ENCODE data around the gene TTYH1.
"Not testable (repeated sequence)": the region's sequence is repeated elsewhere in the genome, so short reads cannot be mapped to it uniquely, and the experiment has no call there.

Gene TTYH1

DNA sequence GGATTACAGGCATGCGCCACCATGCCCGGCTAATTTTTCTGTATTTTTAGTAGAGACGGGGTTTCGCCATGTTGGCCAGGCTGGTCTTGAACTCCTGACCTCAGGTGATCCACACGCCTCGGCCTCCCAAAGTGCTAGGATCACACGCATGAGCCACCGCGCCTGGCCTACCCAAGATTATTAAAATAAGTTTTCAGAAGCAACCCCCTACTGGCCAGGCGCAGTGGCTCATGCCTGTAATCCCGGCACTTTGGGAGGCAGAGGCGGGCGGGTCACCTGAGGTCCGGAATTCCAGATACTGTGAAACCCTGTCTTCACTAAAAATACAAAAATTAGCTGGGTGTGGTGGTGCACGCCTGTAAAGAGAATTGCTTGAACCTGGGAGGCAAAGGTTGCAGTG lies 31.1 kb downstream of the TTYH1 start:
- DNase-seq (ENCODE audit: low read depth), result not testable (repeated sequence)

DNA sequence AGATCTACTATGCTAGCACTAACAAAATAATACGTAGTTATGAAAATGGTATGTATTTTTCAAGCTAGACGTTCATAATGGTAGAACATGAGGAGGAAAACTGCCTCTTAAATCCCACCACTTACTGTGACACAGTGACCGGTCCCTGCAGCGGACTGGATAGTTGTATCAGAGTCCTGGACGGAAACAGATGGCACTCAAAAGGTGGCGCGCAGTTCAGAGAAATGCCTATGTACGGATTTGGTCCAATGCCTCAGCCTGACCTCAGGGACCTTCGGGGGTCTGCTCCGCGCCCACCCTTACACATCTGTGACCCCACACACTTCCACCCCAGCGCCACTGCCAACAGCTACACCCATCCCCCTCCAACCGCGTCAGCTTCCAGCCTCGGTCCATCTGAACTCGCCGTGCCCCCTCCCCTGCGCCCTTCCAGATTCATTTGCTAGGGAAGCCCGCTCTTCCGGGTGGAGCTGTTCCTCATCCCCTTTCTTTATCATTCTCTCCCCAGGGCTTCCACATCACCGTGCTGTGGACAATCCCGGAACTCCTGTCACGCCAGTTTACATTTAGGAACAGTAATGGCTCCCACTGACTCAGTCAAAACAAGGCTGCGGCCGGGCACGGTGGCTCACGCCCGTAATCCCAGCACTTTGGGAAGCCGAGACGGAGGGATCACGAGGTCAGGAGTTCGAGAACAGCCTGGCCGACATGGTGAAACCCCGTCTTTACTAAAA lies 32.9 kb downstream of the TTYH1 start:
- DNase-seq (ENCODE audit: low read depth), result no peak

DNA sequence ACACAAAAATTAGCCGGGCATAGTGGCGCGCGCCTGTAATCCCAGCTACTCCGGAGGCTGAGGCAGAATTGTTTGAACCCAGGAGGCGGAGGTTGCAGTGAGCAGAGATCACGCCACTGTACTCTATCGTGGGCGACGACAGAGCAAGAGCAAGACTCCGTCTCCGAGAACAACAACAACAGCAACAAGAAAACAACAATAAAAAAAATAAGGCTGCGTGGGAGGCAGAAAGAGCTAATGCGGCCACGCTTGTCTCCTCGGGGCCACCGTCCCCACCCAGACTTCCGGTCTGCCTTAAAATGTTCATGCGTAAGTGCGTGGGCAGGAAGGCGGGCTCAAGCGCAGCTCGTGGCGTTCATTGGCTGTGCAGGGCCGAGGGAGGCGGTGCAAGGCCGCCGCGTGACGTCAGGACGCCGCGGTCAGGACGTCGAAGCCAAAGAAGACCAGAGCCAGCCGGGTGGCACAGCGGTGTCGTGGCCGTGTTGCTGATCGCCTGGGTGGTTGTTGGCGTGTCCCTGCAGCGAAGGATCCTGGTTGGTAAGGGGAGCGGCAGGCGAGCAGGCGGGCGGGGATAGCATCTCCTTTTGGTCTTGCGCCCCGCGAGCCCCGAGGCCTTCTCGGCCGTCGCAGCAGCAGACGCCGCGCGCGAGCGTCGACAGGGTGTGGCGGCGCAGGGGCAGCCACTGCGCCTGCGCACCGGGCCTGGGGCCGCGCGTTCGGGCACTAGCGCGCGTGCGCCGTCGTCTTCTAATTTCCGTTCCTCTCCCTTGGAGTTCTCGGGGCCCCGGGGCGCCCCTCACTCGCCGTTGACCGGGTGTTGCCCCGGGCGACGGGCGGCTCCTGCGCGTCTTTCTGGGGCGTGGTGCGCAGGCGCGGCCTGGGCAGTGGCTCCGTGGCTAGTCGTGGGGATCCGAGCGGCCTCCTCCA lies 33.8 kb downstream of the TTYH1 start, which contains the start of gene LENG8:
Gene LENG8, plus strand, starts transcription at position 426 of the 927 bp plus-strand sequence. CDS start 2,146 bp downstream, outside the sequence.
- peak; percentile 92 for DNase-seq (ENCODE audit: low read depth)

DNA sequence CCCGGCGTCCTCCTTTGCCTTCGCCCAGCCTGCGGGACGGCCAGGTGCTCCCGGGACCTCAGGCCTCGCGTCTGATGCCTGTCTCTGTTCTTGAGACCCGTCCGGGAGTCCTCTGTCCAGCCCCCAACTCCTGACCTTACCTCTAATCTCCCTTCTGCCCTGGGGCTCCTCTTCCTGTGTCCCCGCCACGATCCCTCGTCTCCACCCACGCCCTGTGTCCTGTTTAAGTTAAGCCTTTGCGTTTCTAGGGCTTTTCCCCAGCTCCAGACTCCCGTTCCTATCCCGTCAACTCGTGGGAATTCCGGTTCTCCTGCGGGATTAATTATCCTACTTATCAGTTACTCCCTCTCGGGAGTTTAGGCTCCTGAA lies 34.4 kb downstream of the TTYH1 start:
- no peak for DNase-seq (ENCODE audit: low read depth)

DNA sequence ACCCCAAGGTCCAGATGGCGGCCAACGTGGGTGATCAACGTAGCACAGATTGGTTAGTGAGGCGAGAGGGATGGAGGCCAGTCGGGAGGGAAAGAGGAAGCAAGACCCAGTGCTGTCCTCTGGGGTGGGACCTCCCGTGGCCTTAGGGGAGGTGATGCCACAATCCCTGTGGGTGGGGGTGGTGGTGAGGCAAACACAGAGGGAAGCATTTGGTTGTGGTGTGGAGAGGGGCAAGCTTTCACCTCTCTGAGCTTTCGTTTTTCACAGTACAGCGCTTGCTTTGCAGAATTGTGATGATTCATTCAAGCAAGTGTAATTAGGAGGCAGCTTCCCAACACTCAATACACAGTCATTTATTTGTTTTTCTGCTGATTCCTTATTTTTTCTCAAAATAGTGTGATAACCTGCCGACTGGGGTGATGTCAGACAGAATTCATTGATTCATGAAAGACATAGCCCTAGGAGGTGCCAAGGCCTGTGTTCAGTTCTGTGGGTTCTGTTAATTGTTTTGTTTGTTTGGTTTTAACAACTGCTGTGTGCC lies 36.1 kb downstream of the TTYH1 start:
- DNase-seq (ENCODE audit: low read depth), result no peak

DNA sequence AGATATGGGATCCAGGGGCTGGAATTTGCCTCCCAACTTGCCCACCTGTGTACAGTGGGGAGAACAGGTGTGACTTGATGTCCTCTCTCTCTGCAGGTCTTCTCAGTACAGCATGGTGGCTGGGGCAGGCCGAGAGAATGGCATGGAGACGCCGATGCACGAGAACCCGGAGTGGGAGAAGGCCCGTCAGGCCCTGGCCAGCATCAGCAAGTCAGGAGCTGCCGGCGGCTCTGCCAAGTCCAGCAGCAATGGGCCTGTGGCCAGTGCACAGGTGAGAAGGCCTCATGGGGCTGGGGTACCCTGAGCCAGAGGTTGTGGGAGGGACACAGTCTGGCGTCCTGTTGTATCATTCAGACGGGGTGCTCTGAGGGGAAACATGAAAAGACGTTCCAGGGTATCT lies 36.7 kb downstream of the TTYH1 start:
- DNase-seq (ENCODE audit: low read depth), result no peak

DNA sequence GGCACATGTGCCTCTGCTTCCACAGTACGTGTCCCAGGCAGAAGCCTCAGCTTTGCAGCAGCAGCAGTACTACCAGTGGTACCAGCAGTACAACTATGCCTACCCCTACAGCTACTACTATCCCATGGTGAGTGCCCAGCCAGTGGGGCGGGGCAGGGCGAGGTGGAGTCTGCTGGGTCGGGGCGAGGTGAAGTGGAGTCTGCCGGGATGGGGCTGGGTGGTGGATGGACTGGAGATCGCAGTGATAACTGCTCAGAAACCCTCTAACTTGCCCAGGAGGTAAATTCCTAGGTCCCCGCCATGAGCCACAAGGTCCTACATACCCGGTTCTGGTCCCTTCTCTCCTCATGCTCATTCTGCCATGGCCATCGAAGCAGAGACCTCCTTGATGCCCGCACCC lies 37.4 kb downstream of the TTYH1 start:
- DNase-seq (ENCODE audit: low read depth), result no peak

DNA sequence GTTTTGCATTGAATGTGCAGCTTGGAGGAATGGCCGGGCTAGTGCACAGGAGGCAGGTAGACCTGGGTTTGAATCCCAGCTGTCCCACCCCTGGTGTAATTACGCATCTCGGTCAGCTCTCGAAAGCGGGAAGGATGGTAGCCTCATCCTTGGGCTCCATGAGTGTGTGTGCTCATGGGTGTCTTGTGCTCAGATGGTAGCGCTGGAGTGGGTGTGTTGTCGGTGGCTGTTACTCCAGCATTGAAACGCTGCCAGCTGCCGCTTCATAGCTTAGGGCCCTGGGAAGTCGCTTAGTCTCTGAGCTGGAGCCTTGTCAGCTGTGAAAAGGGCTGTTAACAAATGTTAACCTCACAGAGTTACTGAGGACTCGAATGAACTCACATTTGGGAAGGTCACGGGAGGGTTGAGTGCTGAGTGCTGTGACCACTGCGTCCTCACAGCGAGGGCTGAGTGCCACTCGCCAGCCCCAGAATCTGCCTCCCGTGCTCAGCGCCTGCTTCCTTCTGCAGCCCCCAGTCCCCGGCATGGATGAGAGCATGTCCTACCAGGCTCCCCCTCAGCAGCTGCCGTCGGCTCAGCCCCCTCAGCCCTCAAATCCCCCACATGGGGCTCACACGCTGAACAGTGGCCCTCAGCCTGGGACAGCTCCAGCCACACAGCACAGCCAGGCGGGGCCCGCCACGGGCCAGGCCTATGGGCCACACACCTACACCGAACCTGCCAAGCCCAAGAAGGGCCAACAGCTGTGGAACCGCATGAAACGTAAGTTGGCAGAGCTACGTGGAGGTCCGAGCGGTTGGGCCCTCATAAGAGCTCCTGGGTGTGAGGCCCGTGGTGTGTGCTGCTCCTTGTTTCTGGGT lies 38.9 kb downstream of the TTYH1 start:
- DNase-seq (ENCODE audit: low read depth), result no peak

DNA sequence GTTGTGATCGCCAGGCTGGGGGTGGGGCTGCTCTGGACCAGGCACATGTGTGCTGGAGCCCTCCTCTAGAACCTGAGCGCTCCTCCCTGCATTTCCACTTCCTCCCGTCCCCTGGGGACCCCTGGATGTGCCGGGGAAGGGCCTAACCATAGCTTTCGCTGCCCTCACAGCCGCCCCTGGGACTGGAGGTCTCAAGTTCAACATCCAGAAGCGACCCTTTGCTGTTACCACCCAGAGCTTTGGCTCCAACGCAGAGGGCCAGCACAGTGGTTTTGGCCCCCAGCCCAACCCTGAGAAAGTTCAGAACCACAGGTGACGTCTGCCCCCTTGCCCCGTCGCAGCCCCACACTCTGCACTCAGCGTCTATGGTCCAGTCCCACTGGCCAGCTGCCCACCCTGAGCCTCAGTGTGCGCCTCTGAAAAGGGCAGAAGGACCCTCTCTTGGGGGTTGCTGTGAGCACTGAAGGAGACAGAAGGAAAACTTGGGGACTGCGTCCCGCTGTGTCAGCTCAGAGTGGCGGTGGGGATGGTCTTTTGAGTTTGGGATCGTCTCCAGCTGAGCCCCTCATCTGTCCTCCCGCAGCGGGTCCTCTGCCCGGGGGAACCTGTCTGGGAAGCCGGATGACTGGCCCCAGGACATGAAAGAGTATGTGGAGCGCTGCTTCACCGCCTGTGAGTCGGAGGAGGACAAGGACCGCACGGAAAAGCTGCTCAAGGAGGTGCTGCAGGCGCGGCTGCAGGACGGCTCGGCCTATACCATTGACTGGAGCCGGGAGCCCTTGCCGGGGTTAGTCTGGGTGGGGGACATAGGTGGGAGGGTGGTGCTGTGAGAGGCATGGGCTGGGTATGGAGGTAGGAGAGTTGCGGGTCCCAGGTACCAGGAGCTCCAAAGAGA lies 39.8 kb downstream of the TTYH1 start:
- no peak for DNase-seq (ENCODE audit: low read depth)

DNA sequence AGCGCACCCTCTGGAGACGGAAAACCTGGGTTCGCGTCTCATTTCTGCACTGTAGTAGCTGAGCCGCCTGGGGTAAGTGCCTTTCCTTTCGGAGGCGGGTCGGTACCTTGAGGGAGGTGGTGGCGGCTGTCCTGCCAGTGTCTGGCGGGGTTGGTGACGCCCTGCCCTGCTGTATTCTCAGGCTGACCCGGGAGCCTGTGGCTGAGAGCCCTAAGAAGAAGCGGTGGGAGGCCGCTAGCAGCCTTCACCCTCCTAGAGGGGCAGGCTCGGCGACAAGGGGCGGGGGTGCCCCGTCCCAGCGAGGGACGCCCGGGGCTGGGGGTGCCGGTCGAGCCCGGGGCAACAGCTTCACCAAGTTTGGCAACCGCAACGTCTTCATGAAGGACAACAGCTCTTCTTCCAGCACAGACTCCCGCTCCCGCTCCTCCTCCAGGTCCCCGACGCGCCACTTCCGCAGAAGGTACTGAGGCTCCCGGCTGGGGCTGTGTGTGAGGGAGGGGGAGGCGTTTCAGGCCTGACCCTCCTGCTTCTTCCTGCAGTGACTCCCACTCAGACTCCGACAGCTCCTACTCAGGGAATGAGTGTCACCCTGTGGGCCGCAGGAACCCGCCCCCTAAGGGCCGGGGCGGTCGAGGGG lies 40.6 kb downstream of the TTYH1 start:
- DNase-seq (ENCODE audit: low read depth), result no peak

DNA sequence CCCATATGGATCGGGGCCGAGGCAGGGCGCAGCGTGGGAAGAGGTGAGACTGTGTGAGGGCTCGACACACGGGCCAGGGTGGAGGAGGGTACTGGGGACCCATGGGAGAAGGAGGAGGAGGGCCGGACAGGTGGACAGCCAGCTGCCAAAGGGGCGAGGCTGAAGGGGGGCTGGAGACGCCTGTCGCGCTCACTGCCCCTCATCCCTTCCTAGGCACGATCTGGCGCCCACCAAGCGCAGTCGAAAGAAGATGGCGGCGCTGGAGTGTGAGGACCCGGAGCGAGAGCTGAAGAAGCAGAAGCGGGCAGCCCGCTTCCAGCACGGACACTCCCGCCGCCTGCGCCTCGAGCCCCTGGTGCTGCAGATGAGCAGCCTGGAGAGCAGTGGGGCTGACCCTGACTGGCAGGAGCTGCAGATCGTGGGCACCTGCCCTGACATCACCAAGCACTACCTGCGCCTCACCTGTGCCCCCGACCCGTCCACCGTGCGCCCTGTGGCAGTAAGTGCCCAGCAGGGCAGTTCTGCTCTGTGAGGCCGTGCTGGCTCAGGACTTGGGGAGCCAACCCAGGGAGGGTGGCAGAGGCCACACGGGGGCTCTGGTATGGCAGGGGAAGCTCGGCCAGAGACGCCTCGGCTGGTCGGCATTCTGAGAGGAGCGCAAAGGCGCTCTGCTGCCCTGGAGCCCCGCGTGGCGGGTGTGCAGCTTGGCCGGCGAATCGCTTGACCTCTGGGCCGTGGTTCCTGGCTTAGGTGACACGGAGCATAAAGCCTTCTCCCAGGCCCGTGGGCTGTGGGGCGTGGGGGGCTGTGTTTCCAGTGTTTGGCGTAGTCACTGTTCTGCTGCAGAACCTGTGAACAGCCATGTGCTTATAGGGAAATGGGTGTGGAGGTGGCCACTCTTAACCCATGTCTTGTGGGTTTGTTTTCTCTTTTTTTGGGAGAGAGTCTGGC lies 41.4 kb downstream of the TTYH1 start:
- no peak for DNase-seq (ENCODE audit: low read depth)

DNA sequence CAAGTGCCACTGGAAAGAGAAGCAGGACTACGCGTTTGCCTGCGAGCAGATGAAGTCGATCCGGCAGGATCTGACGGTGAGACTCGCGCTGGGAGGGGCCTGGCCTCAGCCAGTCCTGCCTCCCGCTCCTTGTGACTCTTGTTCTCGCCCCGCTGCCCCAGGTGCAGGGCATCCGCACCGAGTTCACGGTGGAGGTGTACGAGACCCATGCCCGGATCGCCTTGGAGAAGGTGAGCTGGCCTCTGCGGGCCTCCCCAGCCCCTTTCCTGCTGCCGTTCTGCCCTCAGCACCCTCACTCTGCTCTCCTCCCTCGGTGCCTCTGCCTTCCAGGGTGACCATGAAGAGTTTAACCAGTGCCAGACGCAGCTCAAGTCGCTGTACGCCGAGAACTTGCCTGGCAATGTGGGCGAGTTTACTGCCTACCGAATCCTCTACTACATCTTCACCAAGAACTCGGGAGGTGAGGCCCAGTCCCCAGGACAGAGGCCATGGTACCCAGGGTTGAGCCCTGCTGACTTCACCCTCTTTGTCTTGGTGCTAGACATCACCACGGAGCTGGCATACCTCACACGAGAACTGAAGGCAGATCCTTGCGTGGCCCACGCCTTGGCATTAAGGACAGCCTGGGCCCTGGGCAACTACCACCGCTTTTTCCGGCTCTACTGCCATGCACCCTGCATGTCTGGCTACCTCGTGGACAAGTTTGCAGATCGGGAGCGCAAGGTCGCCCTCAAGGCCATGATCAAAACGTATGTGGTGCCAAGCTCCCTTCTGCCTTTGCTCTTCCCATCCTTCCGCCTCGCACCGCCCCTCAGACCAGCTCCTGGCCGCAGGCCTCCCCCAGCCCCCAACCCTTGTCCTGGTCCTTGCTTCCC lies 42.7 kb downstream of the TTYH1 start:
- DNase-seq (ENCODE audit: low read depth), result no peak

DNA sequence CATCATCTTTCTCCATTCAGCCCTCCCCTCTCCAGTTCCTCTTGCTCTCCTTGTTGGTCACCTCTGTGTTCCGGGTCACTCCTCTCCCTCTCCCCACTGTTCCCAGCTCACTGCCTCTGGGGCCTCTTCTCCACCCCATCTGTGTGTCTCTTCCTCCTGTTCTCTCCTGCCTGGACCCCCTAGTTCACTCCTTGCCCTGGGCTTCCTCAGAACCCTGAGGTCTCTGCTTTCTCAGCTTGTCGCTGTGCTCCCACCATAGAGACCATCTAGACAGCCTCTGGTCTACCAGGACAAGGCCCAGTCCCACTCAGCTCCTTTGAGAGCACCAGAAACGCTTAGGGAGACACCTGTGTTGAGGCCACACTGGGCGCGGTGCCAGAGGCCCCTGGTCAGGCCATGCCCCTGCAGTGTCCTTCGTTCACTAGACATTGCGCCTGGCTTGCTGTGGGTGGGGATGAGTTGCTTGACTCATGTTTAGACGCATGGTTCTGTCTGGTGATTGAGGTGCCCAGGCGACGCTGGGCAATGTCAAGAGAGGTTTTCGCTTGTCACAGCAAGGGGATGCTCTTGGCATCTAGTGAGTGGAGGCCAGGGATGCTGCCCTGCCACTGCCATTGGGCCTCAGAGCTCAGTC lies 43.5 kb downstream of the TTYH1 start:
- DNase-seq (ENCODE audit: low read depth), result no peak

DNA sequence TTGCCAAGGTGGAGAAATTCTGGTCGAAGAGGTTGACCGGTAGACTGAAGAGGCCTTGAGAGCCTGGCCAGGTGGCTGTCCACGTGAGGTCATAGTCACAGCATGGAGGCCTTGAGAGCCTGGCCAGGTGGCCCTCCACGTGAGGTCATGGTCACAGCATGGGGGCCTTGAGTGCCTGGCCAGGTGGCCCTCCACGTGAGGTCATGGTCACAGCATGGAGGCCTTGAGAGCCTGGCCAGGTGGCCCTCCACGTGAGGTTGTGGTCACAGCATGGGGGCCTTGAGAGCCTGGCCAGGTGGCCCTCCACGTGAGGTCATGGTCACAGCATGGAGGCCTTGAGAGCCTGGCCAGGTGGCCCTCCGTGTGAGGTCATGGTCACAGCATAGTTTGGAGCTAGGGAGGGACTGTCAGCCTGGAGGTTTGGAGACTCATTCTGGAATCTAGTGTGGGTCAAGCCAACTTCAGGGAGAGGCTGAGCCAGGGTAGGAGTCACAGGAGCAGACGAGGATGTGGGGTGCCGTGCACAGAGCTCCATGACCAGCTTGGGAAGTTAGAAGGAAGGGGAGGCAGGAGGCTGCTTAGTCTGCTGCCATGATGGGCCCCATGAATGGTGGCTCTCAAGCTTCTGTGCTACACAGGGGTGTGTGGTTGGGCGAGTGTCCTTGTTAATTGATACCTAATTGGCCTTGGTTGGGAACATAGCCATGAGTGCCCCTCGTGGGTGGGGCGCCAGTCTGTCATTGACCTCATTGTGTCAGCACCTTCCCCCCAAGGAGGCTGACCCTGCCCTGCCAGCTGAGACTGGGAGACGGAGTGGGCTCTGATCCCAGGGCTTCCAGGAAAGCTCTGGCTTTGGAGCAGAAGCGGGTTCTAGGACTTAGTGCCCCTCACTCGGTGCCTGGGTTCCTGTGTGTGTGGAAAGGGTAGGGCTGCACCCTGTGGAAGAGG lies 44.3 kb downstream of the TTYH1 start:
- DNase-seq (ENCODE audit: low read depth), result no peak

DNA sequence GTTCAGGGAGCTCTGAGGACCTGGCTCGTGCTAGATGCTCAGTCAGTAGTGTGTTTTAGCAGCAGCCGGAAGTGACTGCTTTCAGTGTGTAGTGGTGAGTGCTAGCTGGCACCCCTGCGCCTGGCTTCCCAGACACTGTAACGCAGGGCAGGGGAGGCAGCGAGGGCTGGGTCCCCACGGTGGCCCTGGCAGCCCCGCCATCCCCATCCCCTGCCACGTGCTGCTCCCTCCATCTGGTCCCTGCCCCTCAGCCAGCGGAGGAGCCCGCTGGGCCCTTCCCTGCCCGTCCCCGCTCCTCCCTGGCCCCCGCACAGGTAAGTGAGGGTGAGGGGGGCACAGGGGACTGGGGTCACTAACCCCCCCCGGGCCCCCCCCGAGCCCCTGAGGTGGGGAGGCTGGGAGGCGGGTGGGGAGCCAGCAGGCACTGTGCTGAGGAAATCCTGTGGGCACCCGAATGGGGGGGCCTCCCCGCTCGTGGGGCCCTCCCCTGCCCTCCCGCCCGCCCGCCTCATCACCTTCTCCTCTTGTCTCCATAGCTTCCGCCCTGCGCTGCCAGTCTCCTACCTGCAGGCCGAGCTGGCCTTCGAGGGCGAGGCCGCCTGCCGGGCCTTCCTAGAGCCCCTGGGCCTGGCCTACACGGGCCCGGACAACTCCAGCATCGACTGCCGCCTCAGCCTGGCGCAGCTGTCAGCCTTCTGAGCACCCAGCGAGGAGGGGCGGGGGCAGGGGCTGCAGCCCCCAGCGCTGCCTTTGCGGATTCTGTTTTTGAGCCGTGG lies 45.2 kb downstream of the TTYH1 start:
- no peak for DNase-seq (ENCODE audit: low read depth)

DNA sequence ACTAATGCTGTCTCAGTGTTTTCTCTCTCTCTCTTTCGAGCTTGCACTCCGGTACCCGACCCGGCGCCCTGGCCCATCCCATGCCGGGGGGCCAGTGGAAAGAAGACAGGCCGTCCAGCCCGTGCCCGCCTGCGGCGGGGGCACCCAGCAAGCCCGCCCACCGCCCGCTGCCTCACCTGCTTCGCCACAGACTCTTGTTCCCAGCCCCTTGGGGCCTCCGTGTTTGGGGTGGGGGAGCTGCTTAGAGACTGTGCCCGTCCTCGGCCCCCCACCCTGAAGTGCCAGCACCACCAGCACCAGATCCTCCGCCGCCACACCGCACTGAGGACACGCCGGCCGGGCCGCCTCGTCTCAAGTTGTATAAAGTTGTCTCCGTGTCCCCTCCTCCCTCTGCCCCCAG lies 45.9 kb downstream of the TTYH1 start:
- no peak for DNase-seq (ENCODE audit: low read depth)
